Heart left ventricle (tissue), 16 donors: Measurements from ENCODE around the gene H2BW2. TPM values are rescaled to one million over a fixed set of nuclear protein-coding genes. Genes with fewer than 3 reads are reported as not detected.
"Not testable (repeated sequence)": the region's sequence is repeated elsewhere in the genome, so short reads cannot be mapped to it uniquely, and the experiment has no call there.

Experiments
- ATAC-seq, 4 donors: fragments of 200-7000 bp; cut with Tn5 transposase; one replicate each; pipeline ENCODE4 v1.9.1; 2020 to 2022; ENCODE audit warnings: moderate library complexity in 4 of 4, mild to moderate bottlenecking in 3 of 4, moderate number of reproducible peaks in 1 of 4
- DNase-seq, 5 donors: peaks; one replicate each; pipeline ENCODE4 v3.0.0-alpha.2; 2020
- H3K27ac ChIP-seq, 12 donors: fragments of 200-600 bp; sonication (generic) in 4 of 12; one replicate each; pipeline versions ENCODE4 v1.5.0 to v1.8.0; 2016 to 2022; ENCODE audit warnings: mild to moderate bottlenecking in 2 of 12
- H3K27me3 ChIP-seq, 9 donors: fragments of 200-600 bp; sonication (generic) in 2 of 9; one replicate each; pipeline versions ENCODE4 v1.5.1 to v1.8.0; 2016 to 2022; ENCODE audit warnings: mild to moderate bottlenecking in 3 of 9
- H3K36me3 ChIP-seq, 9 donors: fragments of 200-600 bp; sonication (generic) in 2 of 9; one replicate each; pipeline versions ENCODE4 v1.5.0 to v1.8.0; 2018 to 2022; ENCODE audit warnings: mild to moderate bottlenecking in 2 of 9
- H3K4me1 ChIP-seq, 12 donors: fragments of 200-600 bp; sonication (generic) in 4 of 12; one replicate each; pipeline versions ENCODE4 v1.5.0 to v1.8.0; 2016 to 2022; ENCODE audit warnings: mild to moderate bottlenecking in 3 of 12
- H3K4me3 ChIP-seq, 12 donors: fragments of 200-600 bp; sonication (generic) in 4 of 12; one replicate each; pipeline versions ENCODE4 v1.5.0 to v1.8.0; 2017 to 2022; ENCODE audit warnings: mild to moderate bottlenecking in 9 of 12, moderate library complexity in 4 of 12
- H3K9me3 ChIP-seq, 12 donors: fragments of 200-600 bp; sonication (generic) in 4 of 12; one replicate each; pipeline versions ENCODE4 v1.5.0 to v1.8.0; 2016 to 2022; ENCODE audit warnings: mild to moderate bottlenecking in 1 of 12
- POLR2A ChIP-seq, 2 donors: fragments of 450-650 bp; IDR thresholded peaks; one replicate each; pipeline ENCODE4 v1.6.1; 2017; ENCODE audit warnings: antibody characterized with exemption in 2 of 2, mild to moderate bottlenecking in 2 of 2, moderate library complexity in 2 of 2
- WGBS, 4 donors: extraction: QIAGEN DNeasy Blood & Tissue Kit in 2 of 4; methylation state at CpG; one replicate each; pipeline versions ENCODE4 v1.1.5 to v1.1.7; 2013 to 2018; 5-methylcytosine and 5-hydroxymethylcytosine counted together
- intact Hi-C, 10 donors: fragments of 100-400 bp; cut with DNase I; formaldehyde crosslinking; loops; one replicate each; pipeline versions ENCODE4 v1.11.1 to v1.14.2; 2022
- polyA plus RNA-seq, 2 donors: library from polyadenylated mRNA; stranded (reverse); fragments of 200-250 nt; gene quantifications; one replicate each; pipeline ENCODE4 v1.2.3, GENCODE V29; 2013
- total RNA-seq, 9 donors: library from RNA; depleted of rRNA in 2 of 9; stranded (reverse); fragments of >200 nt in 2 of 9; fragmentation: NEBNext Ultra II Directional in 3 of 9; extraction: Animal tissue kit (Norgen Biotek cat#: 25700) in 3 of 9; gene quantifications; one replicate each; pipeline versions ENCODE4 v1.1.0 to v1.2.4, GENCODE V29; 2016 to 2023
- TF ChIP-seq, protein P1 (sequence below), 12 donors: fragments of 200-600 bp; sonication (generic) in 4 of 12; IDR thresholded peaks; one replicate each; pipeline versions ENCODE4 v1.5.0 to v1.8.0; 2018 to 2022; ENCODE audit warnings: antibody characterized with exemption in 12 of 12, mild to moderate bottlenecking in 5 of 12
- donor health status: ischemic (EF 13 %, LVEDD 7.1; RV severe dilation, severe dysfunction).
- donor health status: healthy with polysubstance abuse.
- donor health status: DM: no; HTN: yes; CAD: no.
- donor health status: DM: no; HTN: no; CAD: no.
- donor health status: ischemic (EF 25% LVEDD 6.9; RV normal size, moderate dysfunction).
- donor health status: ischemic (EF 25% LVEDD 5.7; RV mildly dilated, moderate dysfunction).
- donor health status: healthy.
- donor health status: DM: yes; HTN: yes; CAD: no.
- donor health status: ischemic (EF 35%, LVEDD 5.7; RV mildly dilated, moderate dysfunction).
- donor health status: nonischemic (EF 11% LVEDD 7.7; RV severe dilation, severe dysfunction).
- donor health status: DM: yes; HTN: yes; CAD: no.
- donor health status: PGD.
- donor health status: ischemic (EF 29% LVEDD 5.4; RV normal size, mild dysfunction).
- donor health status: nonischemic (EF 23%, LVEDD 6.1; RV moderate dilation, normal function).

The H2BW2 gene
- total and polyA plus RNA-seq, 11 donors, result not detected

DNA sequence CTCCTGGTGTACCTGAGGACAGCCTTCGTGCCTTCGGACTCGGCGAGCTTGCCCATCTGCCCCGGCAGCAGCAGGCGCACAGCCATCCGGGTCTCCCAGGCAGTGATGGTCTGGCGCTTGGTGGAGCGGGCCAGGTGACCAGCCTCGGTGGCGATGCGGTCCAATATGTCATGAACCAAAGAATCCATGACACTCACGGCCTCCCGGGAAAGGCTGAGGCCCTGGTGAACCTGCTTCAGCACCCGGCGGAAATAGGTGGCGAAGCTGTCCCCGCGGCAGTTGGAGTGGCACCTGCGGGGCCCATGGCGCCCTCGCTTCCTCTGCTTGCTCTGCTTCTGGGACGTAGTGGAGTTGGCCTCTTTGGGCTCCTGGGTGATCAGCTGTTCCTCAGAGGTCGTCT, 26.6 kb upstream of the H2BW2 start:
- no peaks in the 10 kb centered on the region for H3K4me1 ChIP-seq
- peaks cover 0 to 15% (median 0%) of the 10 kb centered on the region in 9 donors for H3K27me3 ChIP-seq
- DNase-seq (no peak), ATAC-seq (no peak)
- H3K27ac ChIP-seq, result no peak overlapping the region
- H3K36me3 ChIP-seq, result no peaks in the 10 kb centered on the region
- no peak for TF ChIP-seq POLR2A (IDR thresholded peaks at IDR 0.05)
- TF ChIP-seq, protein P1, sequence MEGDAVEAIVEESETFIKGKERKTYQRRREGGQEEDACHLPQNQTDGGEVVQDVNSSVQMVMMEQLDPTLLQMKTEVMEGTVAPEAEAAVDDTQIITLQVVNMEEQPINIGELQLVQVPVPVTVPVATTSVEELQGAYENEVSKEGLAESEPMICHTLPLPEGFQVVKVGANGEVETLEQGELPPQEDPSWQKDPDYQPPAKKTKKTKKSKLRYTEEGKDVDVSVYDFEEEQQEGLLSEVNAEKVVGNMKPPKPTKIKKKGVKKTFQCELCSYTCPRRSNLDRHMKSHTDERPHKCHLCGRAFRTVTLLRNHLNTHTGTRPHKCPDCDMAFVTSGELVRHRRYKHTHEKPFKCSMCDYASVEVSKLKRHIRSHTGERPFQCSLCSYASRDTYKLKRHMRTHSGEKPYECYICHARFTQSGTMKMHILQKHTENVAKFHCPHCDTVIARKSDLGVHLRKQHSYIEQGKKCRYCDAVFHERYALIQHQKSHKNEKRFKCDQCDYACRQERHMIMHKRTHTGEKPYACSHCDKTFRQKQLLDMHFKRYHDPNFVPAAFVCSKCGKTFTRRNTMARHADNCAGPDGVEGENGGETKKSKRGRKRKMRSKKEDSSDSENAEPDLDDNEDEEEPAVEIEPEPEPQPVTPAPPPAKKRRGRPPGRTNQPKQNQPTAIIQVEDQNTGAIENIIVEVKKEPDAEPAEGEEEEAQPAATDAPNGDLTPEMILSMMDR (IDR thresholded peaks at IDR 0.05), result no peak
- no peak overlapping the region for H3K4me3 ChIP-seq
- H3K9me3 ChIP-seq, result peaks cover 0 to 5% (median 0%) of the 10 kb centered on the region in 12 donors
- WGBS, 4 donors, result 89 to 94% (median 91%) methylated on average over 20 to 24 of the region's 24 CpGs
- intact Hi-C loops, result loop anchor here in 1 of 10 donors (5.0 kb wide), 1 partner anchor 114 kb away; no protein-coding TSS in a partner anchor

DNA sequence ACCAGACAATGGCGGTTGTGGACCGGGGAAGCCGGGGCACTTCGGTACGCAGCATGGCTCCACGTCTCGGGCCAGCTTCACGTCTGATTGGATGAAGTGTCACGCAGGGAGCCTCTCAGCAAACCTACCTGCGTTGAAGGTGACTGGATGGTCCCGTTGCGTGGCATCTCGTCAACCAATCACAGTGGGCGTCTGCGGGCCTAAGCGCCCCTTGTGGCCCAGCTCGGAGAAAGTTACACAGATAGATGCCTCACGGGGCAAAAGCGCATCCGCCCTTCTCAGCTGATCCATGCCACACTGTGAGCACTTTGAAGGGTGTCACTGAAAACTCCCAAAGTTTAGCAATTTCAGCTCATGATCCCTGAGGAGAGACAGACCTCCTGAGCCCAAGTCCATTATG, 26.1 kb upstream of the H2BW2 start, which contains the start of gene H2BW1:
TSS of gene H2BW1 (minus strand) at position 103 of the 400 bp plus-strand sequence. CDS start 132 bp downstream, outside the sequence.
- 77 to 96% (median 90%) methylated on average over 3 to 20 of the region's 20 CpGs for WGBS, 4 donors
- Histone ChIP-seq H3K36me3 (no peaks in the 10 kb centered on the region), H3K27ac (no peak within 1 kb of the TSS), H3K27me3 (peaks cover 0 to 17% (median 0%) of the 10 kb centered on the region in 9 donors), H3K4me1 (no peaks in the 10 kb centered on the region), H3K4me3 (no peak within 1 kb of the TSS), H3K9me3 (peaks cover 0 to 5% (median 0%) of the 10 kb centered on the region in 12 donors)
- DNase-seq (no peak), ATAC-seq (no peak)
- TF ChIP-seq, protein P1 (IDR thresholded peaks at IDR 0.05), result no peak
- TF ChIP-seq POLR2A (IDR thresholded peaks at IDR 0.05), result no peak
- intact Hi-C loops, result loop anchor here in 1 of 10 donors (5.0 kb wide), 1 partner anchor 114 kb away; no protein-coding TSS in a partner anchor

DNA sequence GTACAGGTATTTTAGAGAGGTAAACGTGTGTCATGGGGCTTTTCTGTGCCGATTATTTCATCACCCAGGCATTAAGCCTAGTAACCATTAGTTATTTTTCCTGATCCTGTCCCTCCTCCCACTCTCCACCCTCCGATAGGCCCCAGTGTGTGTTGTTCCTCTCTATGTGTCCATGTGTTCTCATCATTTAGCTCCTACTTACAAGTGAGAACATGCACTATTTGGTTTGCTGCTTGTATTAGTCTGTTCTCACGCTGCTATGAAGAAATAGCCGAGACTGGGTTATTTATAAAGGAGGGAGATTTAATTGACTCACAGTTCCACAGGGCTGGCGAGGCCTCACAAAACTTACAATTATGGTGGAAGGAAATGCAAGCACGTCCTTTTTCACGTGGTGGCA, 24.2 kb upstream of the H2BW2 start:
- intact Hi-C loops, ATAC-seq: not testable (repeated sequence)
- WGBS, 4 donors, result 61 to 68% (median 66%) methylated on average over 8 of the region's 8 CpGs

DNA sequence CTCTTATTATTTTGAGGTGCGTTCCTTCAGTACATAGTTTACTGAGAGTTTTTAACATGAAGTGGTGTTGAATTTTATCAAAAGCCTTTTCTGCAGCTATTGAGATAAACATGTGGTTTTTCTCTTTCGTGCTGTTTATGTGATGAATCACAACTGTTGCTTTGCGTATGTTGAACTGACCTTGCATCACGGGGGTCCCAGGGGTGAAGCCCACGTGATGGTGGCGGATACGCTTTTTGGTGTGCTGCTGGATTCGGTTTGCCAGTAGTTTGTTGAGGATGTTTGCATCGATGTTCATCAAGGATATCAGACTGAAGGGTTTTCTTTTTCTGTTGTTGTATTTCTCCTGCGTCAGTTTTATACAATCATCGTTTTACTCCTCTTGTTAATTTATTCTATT, 21.6 kb upstream of the H2BW2 start:
- Histone ChIP-seq H3K4me3 (no peak overlapping the region), H3K36me3 (no peaks in the 10 kb centered on the region), H3K27ac (no peak overlapping the region), H3K9me3 (peaks cover 0 to 4% (median 0%) of the 10 kb centered on the region in 12 donors), H3K27me3 (peaks cover 0 to 30% (median 0%) of the 10 kb centered on the region in 9 donors), H3K4me1 (no peaks in the 10 kb centered on the region)
- WGBS, 4 donors, result 74 to 87% (median 76%) methylated on average over 11 of the region's 11 CpGs
- no peak for DNase-seq
- no peak for ATAC-seq
- intact Hi-C loops, result no loop called here
- TF ChIP-seq, protein P1 (IDR thresholded peaks at IDR 0.05), result no peak
- TF ChIP-seq POLR2A (IDR thresholded peaks at IDR 0.05), result no peak

More for the DNA sequence above, 24.2 kb upstream of the H2BW2 start:
- not testable (repeated sequence) for DNase-seq, H3K4me3 ChIP-seq, H3K36me3 ChIP-seq, H3K4me1 ChIP-seq, H3K9me3 ChIP-seq, H3K27ac ChIP-seq
- H3K27me3 ChIP-seq, result peaks cover 0 to 32% (median 0%) of the 10 kb centered on the region in 9 donors

DNA sequence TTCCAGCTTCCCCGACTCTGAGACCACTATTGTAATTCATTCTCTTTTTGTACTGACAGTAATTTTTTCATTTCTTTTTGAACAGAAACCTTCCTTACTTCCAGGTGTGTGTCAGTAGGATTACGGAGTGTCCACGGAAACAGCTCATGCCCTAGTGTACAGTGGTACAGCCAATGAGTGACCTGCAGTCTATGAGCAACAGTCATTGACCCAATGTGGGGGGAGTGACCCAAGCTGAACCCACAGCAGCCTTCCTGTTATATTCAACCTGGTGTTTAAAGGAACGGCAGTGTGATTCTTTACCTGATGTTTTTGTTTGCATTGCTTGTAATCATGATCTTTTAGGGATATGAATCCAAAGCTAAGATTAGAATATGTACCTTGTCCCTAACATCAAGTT, 1.2 kb downstream of the H2BW2 start:
- Histone ChIP-seq H3K27ac (no peak overlapping the region), H3K27me3 (peaks cover 0 to 54% (median 0%) of the 10 kb centered on the region in 9 donors), H3K9me3 (no peaks in the 10 kb centered on the region), H3K36me3 (no peaks in the 10 kb centered on the region), H3K4me1 (no peaks in the 10 kb centered on the region), H3K4me3 (no peak overlapping the region)
- TF ChIP-seq POLR2A (IDR thresholded peaks at IDR 0.05), result no peak
- TF ChIP-seq, protein P1 (IDR thresholded peaks at IDR 0.05), result no peak
- DNase-seq (no peak), ATAC-seq (no peak)
- 84 to 90% (median 85%) methylated on average over 4 of the region's 4 CpGs for WGBS, 4 donors
- intact Hi-C loops, result no loop called here
